NCI-H2081 (cell line): Measurements from ENCODE around the gene IGF2R.
"Not testable (repeated sequence)": the region's sequence is repeated elsewhere in the genome, so short reads cannot be mapped to it uniquely, and the experiment has no call there.

Source experiments
- DNase-seq, 2 experiments: peaks; one replicate each; lab custom pipeline; 2025; lab: John Stamatoyannopoulos, UW

Gene IGF2R

GRCh38 chr6:160077526-160077925 is 108.6 kb downstream of the IGF2R start:
- no peak for DNase-seq

GRCh38 chr6:160078883-160079685 is 110.2 kb downstream of the IGF2R start:
- no peak for DNase-seq

- no peak for DNase-seq
Observed at GRCh38 chr6:160079686-160080043, 110.8 kb downstream of the IGF2R start.

- DNase-seq = no peak
Observed at GRCh38 chr6:160080097-160080496, 111.2 kb downstream of the IGF2R start.

- DNase-seq = no peak
Observed at GRCh38 chr6:160081398-160081797, 112.5 kb downstream of the IGF2R start.

GRCh38 chr6:160082627-160083026 is 113.7 kb downstream of the IGF2R start:
- no peak for DNase-seq

- DNase-seq = no peak
Observed at GRCh38 chr6:160084198-160084776, 115.4 kb downstream of the IGF2R start.

GRCh38 chr6:160085226-160085625 is 116.3 kb downstream of the IGF2R start:
- DNase-seq = no peak

- no peak for DNase-seq
Observed at GRCh38 chr6:160085713-160086505, 117.0 kb downstream of the IGF2R start.

GRCh38 chr6:160086754-160087153 is 117.9 kb downstream of the IGF2R start:
- no peak for DNase-seq

GRCh38 chr6:160088069-160088783 is 119.3 kb downstream of the IGF2R start:
- peak in 1 of 2 experiments; percentile 2 for DNase-seq

GRCh38 chr6:160088784-160089533 is 120.1 kb downstream of the IGF2R start:
- DNase-seq = no peak

- DNase-seq = no peak
Observed at GRCh38 chr6:160089534-160089897, 120.6 kb downstream of the IGF2R start.

- DNase-seq = not testable (repeated sequence)
Observed at GRCh38 chr6:160090442-160091239, 121.8 kb downstream of the IGF2R start.

- not testable (repeated sequence) for DNase-seq
Observed at GRCh38 chr6:160092176-160092575, 123.3 kb downstream of the IGF2R start.

GRCh38 chr6:160092602-160093001 is 123.7 kb downstream of the IGF2R start:
- no peak for DNase-seq

GRCh38 chr6:160093061-160093460 is 124.2 kb downstream of the IGF2R start:
- no peak for DNase-seq

- DNase-seq = no peak
Observed at GRCh38 chr6:160093946-160094345, 125.1 kb downstream of the IGF2R start.

- no peak for DNase-seq
Observed at GRCh38 chr6:160095146-160095845, 126.4 kb downstream of the IGF2R start.
